ENCODE data around the gene PTTG1IP. TPM values are rescaled to one million over a fixed set of nuclear protein-coding genes. Genes with fewer than 3 reads are reported as not detected.
"Not testable (repeated sequence)": the region's sequence is repeated elsewhere in the genome, so short reads cannot be mapped to it uniquely, and the experiment has no call there.

Gene PTTG1IP
- total RNA-seq, 4 donors from 2014 or later = 157 to 552 (median 288) TPM

GRCh38 chr21:44917446-44918106, 44.1 kb upstream of the PTTG1IP start:
- H3K4me3 ChIP-seq = no peak overlapping the region

DNA sequence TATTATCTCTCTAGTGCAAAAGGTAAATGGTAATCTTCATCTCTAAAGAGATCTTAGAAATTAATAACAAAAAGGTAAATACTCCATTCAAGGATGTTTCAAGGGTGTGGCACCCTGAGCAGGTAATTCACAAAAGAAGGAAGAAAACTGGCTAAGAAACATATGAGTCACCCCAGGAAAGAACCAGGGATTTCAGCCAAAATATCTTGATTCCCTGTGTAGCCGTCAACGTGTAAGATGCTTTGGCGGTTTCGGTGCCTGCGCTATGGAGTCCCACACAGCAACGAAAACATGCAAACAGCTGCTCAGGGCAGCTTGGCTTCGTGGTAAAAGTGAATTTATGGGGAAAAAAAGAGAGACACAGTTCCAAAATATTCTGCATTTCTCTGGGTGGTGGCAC, 43.5 kb upstream of the PTTG1IP start:
- no peak for DNase-seq
- no peak for TF ChIP-seq POLR2AphosphoS5 (IDR thresholded peaks at IDR 0.05)
- TF ChIP-seq EP300 (IDR thresholded peaks at IDR 0.05; ENCODE audit: low read depth) = no peak
- TF ChIP-seq POLR2A (IDR thresholded peaks at IDR 0.05) = no peak
- TF ChIP-seq, protein P1, sequence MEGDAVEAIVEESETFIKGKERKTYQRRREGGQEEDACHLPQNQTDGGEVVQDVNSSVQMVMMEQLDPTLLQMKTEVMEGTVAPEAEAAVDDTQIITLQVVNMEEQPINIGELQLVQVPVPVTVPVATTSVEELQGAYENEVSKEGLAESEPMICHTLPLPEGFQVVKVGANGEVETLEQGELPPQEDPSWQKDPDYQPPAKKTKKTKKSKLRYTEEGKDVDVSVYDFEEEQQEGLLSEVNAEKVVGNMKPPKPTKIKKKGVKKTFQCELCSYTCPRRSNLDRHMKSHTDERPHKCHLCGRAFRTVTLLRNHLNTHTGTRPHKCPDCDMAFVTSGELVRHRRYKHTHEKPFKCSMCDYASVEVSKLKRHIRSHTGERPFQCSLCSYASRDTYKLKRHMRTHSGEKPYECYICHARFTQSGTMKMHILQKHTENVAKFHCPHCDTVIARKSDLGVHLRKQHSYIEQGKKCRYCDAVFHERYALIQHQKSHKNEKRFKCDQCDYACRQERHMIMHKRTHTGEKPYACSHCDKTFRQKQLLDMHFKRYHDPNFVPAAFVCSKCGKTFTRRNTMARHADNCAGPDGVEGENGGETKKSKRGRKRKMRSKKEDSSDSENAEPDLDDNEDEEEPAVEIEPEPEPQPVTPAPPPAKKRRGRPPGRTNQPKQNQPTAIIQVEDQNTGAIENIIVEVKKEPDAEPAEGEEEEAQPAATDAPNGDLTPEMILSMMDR (IDR thresholded peaks at IDR 0.05) = no peak
- Histone ChIP-seq H3K36me3 (no peaks in the 10 kb centered on the region), H3K9me3 (no peaks in the 10 kb centered on the region), H3K4me1 (peaks cover 0 to 34% (median 15%) of the 10 kb centered on the region in 4 donors), H3K27me3 (peaks cover 16% of the 10 kb centered on the region), H3K4me3 (no peak overlapping the region), H3K27ac (no peak overlapping the region)
- in situ Hi-C loops (cut with MboI; ENCODE audit: low pct_ligation_motif_present in 1 of 4, low pct_unique_long_range_greater_than_20kb in 1 of 4, low sequenced_read_pairs in 3 of 4) (no loop called here), intact Hi-C loops (cut with DNase I; ENCODE audit: low total_unique reads) (no loop called here)
- WGBS, 2 donors (ENCODE audit: low coverage in 1 of 2) = 41 to 49% methylated on average over 7 of the region's 7 CpGs

More at GRCh38 chr21:44917446-44918106, 44.1 kb upstream of the PTTG1IP start:
- intact Hi-C loops (cut with DNase I; ENCODE audit: low total_unique reads) = no loop called here
- H3K36me3 ChIP-seq = no peaks in the 10 kb centered on the region
- H3K9me3 ChIP-seq = no peaks in the 10 kb centered on the region
- no peak overlapping the region for H3K27ac ChIP-seq
- peaks cover 0 to 28% (median 9%) of the 10 kb centered on the region in 4 donors for H3K4me1 ChIP-seq
- H3K27me3 ChIP-seq = peaks cover 16% of the 10 kb centered on the region
- DNase-seq = no peak
- in situ Hi-C loops (cut with MboI; ENCODE audit: low pct_ligation_motif_present in 1 of 4, low pct_unique_long_range_greater_than_20kb in 1 of 4, low sequenced_read_pairs in 3 of 4) = no loop called here
- 77 to 83% methylated on average over 8 to 15 of the region's 15 CpGs for WGBS, 2 donors (ENCODE audit: low coverage in 1 of 2)
- TF ChIP-seq POLR2AphosphoS5 (IDR thresholded peaks at IDR 0.05) (no peak), POLR2A (IDR thresholded peaks at IDR 0.05) (no peak), EP300 (IDR thresholded peaks at IDR 0.05; ENCODE audit: low read depth) (no peak)
- TF ChIP-seq, protein P1 (IDR thresholded peaks at IDR 0.05) = no peak

DNA sequence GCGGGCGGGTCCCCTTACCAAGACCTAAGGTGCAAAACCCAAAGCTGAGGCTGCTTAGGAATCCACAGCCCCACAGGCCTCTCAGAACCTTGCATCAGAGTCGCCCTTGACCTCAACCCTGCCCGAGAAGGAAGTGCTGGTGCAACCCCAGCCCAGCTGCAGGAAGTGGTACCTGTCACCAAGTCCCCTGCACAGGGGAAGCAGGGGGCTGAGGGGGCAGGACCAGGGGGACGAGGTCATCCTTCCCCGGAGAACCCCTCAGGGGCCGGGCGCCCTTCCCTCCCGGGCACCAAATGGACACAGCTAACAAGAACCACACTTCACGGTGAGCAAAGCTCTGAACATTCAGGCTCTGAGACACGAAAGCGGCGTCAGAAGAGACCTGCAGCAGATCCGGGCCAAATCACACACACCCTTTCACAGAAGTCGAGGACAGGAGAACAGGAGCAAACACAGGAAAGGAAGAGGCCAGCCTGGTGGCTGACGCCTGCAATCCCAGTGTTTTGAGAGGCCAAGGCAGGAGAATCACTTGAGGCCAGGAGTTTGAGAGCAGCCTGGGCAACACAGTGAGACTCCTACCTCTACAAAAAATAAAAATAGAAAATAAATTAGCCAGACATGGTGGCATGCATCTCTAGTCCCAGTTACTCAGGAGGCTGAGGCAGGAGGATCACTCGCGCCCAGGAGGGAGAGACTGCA, 40.8 kb upstream of the PTTG1IP start:
- in situ Hi-C loops (cut with MboI; ENCODE audit: low pct_ligation_motif_present in 1 of 4, low pct_unique_long_range_greater_than_20kb in 1 of 4, low sequenced_read_pairs in 3 of 4) = no loop called here
- Histone ChIP-seq H3K36me3 (no peaks in the 10 kb centered on the region), H3K9me3 (no peaks in the 10 kb centered on the region), H3K4me3 (no peak overlapping the region), H3K27me3 (peaks cover 2% of the 10 kb centered on the region), H3K4me1 (peaks cover 10 to 55% (median 28%) of the 10 kb centered on the region in 4 donors), H3K27ac (peak overlapping the region; percentile 22 to 58 (median 42))
- intact Hi-C loops (cut with DNase I; ENCODE audit: low total_unique reads) = no loop called here
- no peak for TF ChIP-seq POLR2A (IDR thresholded peaks at IDR 0.05)
- TF ChIP-seq, protein P1 (IDR thresholded peaks at IDR 0.05) = no peak
- TF ChIP-seq EP300 (IDR thresholded peaks at IDR 0.05; ENCODE audit: low read depth) = no peak
- TF ChIP-seq POLR2AphosphoS5 (IDR thresholded peaks at IDR 0.05) = no peak
- WGBS, 2 donors (ENCODE audit: low coverage in 1 of 2) = 72 to 100% methylated on average over 2 to 11 of the region's 18 CpGs
- DNase-seq = peak; percentile 51

DNA sequence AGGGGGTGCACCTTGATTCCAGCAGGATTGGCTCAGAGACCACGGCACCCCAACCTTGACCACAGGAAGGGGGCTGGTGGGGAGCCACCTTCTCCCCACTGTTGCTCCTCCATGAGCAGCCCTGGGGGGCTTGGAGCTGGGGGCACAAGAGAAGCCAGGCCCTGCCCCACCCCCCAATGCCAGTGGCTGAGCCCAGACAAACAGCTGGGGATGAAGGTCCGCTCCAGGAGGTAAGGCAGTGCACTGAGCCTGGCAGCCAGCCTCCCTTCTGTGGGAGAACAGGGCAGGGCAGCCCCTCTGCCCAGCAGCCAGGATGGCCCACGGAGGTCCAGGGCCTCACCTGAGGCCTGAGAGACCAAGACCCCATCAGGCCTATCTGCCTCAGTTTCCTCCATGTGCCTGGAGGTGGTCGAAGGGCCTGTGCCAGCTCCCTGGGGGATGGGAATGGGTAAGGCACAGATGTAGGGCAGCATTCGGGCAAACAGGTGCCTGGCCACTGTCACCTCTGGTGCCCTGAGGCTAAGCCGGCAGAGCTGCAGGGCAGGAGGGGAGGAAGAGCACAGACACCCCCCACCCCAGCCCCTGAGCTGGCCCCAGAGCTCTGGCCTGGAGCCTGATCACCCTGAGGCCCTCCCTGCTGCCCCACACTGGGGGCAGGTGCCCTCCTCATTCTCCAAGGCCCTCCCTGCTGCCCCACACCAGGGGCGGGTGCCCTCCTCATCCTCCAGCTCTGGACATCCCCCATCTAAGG, 40.1 kb upstream of the PTTG1IP start:
- H3K27me3 ChIP-seq = no peaks in the 10 kb centered on the region
- H3K4me1 ChIP-seq = peaks cover 10 to 61% (median 28%) of the 10 kb centered on the region in 4 donors
- no peak for DNase-seq
- H3K9me3 ChIP-seq = no peaks in the 10 kb centered on the region
- peak overlapping the region; percentile 17 to 58 (median 36) for H3K27ac ChIP-seq
- intact Hi-C loops (cut with DNase I; ENCODE audit: low total_unique reads) (no loop called here), in situ Hi-C loops (cut with MboI; ENCODE audit: low pct_ligation_motif_present in 1 of 4, low pct_unique_long_range_greater_than_20kb in 1 of 4, low sequenced_read_pairs in 3 of 4) (no loop called here)
- TF ChIP-seq POLR2AphosphoS5 (IDR thresholded peaks at IDR 0.05) (no peak), POLR2A (IDR thresholded peaks at IDR 0.05) (no peak), EP300 (IDR thresholded peaks at IDR 0.05; ENCODE audit: low read depth) (no peak)
- TF ChIP-seq, protein P1 (IDR thresholded peaks at IDR 0.05) = no peak
- WGBS, 2 donors (ENCODE audit: low coverage in 1 of 2) = 73% methylated on average over 7 of the region's 7 CpGs; no CpG with 5 or more reads in 1 of the 2 donors
- no peaks in the 10 kb centered on the region for H3K36me3 ChIP-seq
- H3K4me3 ChIP-seq = no peak overlapping the region

- intact Hi-C loops (cut with DNase I; ENCODE audit: low total_unique reads); DNase-seq: not testable (repeated sequence)
These were observed 39.3 kb upstream of the PTTG1IP start for GRCh38 chr21:44912506-44913412.

More at GRCh38 chr21:44912506-44913412, 39.3 kb upstream of the PTTG1IP start:
- H3K36me3 ChIP-seq; H3K27me3 ChIP-seq; in situ Hi-C loops (cut with MboI; ENCODE audit: low pct_ligation_motif_present in 1 of 4, low pct_unique_long_range_greater_than_20kb in 1 of 4, low sequenced_read_pairs in 3 of 4); H3K9me3 ChIP-seq; H3K4me3 ChIP-seq: not testable (repeated sequence)
- 20 to 76% methylated on average over 1 to 13 of the region's 25 CpGs for WGBS, 2 donors (ENCODE audit: low coverage in 1 of 2)
- Histone ChIP-seq H3K4me1 (peaks cover 10 to 59% (median 29%) of the 10 kb centered on the region in 4 donors), H3K27ac (peak overlapping the region; percentile 49 to 82 (median 66))

Data from transverse colon (tissue), 4 donors.